ENCODE data around the gene PGS1.

PGS1 gene

GRCh38 chr17:78433013-78433727 lies 54.7 kb downstream of the PGS1 start:
- TF ChIP-seq, protein P1, sequence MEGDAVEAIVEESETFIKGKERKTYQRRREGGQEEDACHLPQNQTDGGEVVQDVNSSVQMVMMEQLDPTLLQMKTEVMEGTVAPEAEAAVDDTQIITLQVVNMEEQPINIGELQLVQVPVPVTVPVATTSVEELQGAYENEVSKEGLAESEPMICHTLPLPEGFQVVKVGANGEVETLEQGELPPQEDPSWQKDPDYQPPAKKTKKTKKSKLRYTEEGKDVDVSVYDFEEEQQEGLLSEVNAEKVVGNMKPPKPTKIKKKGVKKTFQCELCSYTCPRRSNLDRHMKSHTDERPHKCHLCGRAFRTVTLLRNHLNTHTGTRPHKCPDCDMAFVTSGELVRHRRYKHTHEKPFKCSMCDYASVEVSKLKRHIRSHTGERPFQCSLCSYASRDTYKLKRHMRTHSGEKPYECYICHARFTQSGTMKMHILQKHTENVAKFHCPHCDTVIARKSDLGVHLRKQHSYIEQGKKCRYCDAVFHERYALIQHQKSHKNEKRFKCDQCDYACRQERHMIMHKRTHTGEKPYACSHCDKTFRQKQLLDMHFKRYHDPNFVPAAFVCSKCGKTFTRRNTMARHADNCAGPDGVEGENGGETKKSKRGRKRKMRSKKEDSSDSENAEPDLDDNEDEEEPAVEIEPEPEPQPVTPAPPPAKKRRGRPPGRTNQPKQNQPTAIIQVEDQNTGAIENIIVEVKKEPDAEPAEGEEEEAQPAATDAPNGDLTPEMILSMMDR (conservative IDR thresholded peaks at IDR 0.05; ENCODE audit: low read depth): no peak
- POLR2A ChIA-PET (ENCODE audit: low non-redundant PET): no interaction called here
- DNase-seq (ENCODE audit: low spot score): no peak
- no peak overlapping the region for H3K27ac ChIP-seq
- CTCF ChIA-PET: interaction anchor here (0.6 kb wide), 1 partner anchor 167 kb away, joined by 5 read pairs; no protein-coding TSS in a partner anchor

DNA sequence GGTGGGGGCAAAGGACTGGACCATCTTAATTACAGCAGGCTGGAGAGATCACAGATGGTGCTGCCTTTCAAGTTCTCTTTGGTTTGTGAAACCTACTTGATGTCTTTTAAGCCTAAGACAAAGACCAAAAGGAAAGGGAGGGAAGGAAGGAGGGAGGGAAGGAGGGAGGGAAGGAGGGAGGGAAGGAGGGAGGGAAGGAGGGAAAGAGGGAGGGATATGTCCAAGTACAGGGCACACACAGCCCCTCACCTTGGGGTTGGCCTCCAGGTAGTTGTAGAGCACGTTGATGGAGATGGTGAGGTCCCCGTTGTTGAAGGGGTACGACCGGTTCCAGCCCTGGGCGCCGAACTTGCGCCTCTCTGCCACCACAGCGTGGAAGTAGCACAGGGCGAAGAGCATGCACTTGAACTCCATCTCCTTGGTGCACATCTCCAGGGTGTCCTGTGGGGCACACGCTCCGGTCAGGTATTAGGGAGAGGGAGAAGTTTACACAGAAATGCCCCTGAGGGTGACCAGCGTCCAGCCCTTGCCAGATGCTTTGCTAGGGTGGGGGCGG lies 55.4 kb downstream of the PGS1 start:
- CTCF ChIA-PET: interaction anchor here (0.6 to 1.1 kb wide), 2 partner anchors 12 to 14 kb away, joined by 3 to 4 read pairs; no protein-coding TSS in a partner anchor
- TF ChIP-seq, protein P1 (conservative IDR thresholded peaks at IDR 0.05; ENCODE audit: low read depth): no peak
- POLR2A ChIA-PET (ENCODE audit: low non-redundant PET): no interaction called here
- DNase-seq (ENCODE audit: low spot score): no peak
- no peak overlapping the region for H3K27ac ChIP-seq

- TF ChIP-seq, protein P1 (conservative IDR thresholded peaks at IDR 0.05; ENCODE audit: low read depth): no peak
- no peak for DNase-seq (ENCODE audit: low spot score)
- ChIA-PET CTCF (interaction anchor here (0.6 to 1.1 kb wide), 3 partner anchors 10 to 13 kb away, joined by 3 to 4 read pairs (median 3); no protein-coding TSS in a partner anchor), POLR2A (ENCODE audit: low non-redundant PET) (no interaction called here)
- H3K27ac ChIP-seq: no peak overlapping the region
Observed at GRCh38 chr17:78434455-78435329, 56.2 kb downstream of the PGS1 start.

- TF ChIP-seq, protein P1 (conservative IDR thresholded peaks at IDR 0.05; ENCODE audit: low read depth): no peak
- POLR2A ChIA-PET (ENCODE audit: low non-redundant PET): no interaction called here
- CTCF ChIA-PET: interaction anchor here (0.9 to 1.1 kb wide), 2 partner anchors 10 to 14 kb away, joined by 4 read pairs; no protein-coding TSS in a partner anchor
- no peak for DNase-seq (ENCODE audit: low spot score)
- no peak overlapping the region for H3K27ac ChIP-seq
Observed at GRCh38 chr17:78435330-78436005, 57.0 kb downstream of the PGS1 start.

DNA sequence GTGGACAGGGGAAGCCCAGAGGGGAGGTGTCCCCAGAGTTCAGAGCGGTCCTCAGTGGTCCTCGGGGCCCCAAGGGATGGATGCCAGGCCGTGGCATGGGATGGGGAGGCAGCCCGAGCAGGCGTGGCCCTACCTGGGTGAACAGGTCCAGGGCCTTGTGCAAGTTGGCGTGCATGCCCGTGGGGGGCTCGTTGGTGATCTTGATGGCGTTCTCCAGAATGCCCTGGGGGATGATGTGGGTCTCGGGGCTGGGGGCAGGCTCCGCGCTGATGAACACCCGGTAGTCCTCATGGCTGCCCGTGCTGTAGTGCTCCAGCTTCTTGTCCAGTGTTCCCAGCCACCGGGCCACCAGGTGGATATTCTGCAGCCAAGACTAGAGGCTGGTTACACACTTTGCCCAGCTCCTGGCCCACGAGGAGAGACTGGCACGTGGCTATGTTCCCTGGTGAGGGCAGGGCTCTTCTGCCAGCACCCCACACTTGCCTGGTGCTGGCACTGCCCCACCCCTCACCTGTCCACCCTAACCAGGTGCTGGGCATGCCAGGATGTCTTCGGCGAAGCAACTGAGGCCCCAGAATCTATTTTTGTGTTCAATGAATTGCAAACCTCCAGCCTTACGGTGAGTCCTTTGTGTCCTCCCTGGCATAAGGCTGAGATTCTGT lies 59.2 kb downstream of the PGS1 start:
- ChIA-PET CTCF (interaction anchor here (0.5 to 0.6 kb wide), 3 partner anchors 36 to 1581 kb away, joined by 3 to 5 read pairs (median 3); no protein-coding TSS in a partner anchor), POLR2A (ENCODE audit: low non-redundant PET) (no interaction called here)
- no peak for DNase-seq (ENCODE audit: low spot score)
- no peak overlapping the region for H3K27ac ChIP-seq
- TF ChIP-seq, protein P1 (conservative IDR thresholded peaks at IDR 0.05; ENCODE audit: low read depth): no peak
